HFF-Myc (cell line): Measurements from ENCODE around the gene OXT.

Source experiments
- DNase-seq: peaks from one replicate; pipeline ENCODE4 v3.0.0-alpha.2; 2011; ENCODE audit warnings: low read depth; ENCODE audit errors: extremely low read depth
- H3K4me3 ChIP-seq: replicated peaks from 2 replicates; pipeline ENCODE4 v1.5.1; 2011; ENCODE audit warnings: low read depth, mild to moderate bottlenecking, control low read depth, low read length
- TF ChIP-seq, protein P1 (sequence below): IDR thresholded peaks from 2 replicates; pipeline ENCODE4 v1.5.1; 2012; ENCODE audit warnings: mild to moderate bottlenecking, low read depth, low read length, control low read depth; ENCODE audit errors: missing control alignments

The OXT gene

DNA sequence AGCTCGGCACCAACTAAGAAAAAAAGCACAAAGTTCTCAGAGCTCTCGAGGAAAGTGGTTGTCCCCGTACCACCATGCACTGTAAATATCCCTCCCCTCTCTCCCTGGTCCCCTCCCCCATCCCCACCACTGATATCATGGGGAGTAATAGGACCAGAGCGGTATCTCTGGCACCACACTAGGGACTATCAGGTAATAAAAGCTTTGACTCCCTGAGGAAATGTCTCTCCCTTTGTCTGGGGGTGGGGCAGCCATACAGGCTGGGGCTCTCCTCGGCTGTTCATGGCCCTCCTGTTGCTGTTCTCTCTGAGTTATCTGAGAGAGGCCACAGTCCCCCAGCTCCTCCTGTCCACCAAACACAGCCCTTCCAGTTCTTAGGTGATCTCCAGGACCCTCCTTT is 33.0 kb upstream of the OXT start:
- H3K4me3 ChIP-seq: no peak overlapping the region
- TF ChIP-seq, protein P1, sequence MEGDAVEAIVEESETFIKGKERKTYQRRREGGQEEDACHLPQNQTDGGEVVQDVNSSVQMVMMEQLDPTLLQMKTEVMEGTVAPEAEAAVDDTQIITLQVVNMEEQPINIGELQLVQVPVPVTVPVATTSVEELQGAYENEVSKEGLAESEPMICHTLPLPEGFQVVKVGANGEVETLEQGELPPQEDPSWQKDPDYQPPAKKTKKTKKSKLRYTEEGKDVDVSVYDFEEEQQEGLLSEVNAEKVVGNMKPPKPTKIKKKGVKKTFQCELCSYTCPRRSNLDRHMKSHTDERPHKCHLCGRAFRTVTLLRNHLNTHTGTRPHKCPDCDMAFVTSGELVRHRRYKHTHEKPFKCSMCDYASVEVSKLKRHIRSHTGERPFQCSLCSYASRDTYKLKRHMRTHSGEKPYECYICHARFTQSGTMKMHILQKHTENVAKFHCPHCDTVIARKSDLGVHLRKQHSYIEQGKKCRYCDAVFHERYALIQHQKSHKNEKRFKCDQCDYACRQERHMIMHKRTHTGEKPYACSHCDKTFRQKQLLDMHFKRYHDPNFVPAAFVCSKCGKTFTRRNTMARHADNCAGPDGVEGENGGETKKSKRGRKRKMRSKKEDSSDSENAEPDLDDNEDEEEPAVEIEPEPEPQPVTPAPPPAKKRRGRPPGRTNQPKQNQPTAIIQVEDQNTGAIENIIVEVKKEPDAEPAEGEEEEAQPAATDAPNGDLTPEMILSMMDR: no peak
- DNase-seq: no peak

DNA sequence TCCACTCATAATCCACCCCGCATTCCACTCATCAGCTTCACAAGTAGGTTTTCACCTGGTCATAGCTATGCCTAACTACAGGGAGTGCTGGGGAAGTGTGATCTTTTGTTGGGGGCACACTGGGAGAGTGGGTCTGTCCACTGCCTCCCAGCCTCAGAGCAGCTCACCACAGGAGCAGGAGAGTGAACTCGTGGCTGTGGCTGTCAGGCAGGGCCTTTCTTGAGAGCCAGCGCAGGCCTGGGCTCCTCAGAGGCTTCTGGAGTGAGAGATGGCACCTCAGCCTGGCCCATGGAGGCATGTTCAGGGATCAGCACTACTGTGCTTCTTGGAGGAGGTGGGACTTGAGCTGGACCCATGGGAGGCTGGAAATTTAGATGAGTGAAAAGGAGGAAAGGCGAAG is 32.0 kb upstream of the OXT start:
- TF ChIP-seq, protein P1: no peak
- no peak for DNase-seq
- H3K4me3 ChIP-seq: no peak overlapping the region

DNA sequence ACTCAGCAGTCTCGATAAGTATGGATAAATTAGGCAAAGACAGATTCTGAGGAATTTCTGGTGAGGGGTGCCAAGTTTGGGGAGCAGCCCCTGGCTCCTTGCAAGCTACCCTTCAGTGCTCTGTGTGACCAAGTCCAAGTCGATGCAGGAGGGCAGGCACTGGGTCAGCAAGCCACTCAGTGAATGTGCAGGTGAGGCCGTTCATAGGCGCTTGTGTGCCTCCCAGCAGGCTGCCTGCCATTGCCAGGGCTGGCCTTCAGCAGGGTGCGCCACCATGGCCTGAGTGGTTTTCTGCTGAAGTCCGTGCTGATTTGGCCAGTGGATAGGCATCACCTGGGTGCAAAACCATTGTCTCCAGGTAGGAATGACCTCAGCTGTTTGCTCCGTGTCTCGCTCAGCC is 31.3 kb upstream of the OXT start:
- H3K4me3 ChIP-seq: no peak overlapping the region
- TF ChIP-seq, protein P1: no peak
- DNase-seq: no peak

DNA sequence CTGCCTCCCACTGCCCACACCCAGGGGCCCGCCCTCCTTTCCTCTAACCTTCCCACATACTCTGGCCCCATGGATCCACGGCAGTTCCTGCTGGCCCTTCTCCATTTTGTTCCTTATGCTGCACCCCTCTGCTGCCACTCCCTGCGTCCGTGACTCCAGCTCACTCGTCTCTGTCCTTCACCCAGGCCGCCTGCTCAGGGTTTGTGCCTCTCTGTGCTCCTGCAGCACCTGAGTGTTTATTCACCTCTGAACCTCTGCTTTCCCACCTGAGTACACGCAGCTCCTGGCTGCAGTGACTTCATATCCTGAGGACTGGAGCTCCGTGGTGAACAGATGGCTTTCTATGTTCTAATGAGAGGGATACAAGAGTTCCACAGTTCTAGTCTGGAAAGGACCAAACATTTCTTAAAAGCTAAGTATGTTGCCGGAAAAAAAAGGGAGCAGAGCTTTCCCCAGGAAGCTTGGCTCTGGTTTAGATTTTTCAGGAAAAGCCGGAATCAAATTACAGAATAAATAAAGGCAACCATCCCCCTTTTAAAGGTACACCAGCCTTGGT is 29.5 kb upstream of the OXT start:
- 0 out of 2 replicates have a peak overlapping the region, but pooled peaks have one; percentile 11 for H3K4me3 ChIP-seq
- no peak for DNase-seq
- TF ChIP-seq, protein P1: no peak

DNA sequence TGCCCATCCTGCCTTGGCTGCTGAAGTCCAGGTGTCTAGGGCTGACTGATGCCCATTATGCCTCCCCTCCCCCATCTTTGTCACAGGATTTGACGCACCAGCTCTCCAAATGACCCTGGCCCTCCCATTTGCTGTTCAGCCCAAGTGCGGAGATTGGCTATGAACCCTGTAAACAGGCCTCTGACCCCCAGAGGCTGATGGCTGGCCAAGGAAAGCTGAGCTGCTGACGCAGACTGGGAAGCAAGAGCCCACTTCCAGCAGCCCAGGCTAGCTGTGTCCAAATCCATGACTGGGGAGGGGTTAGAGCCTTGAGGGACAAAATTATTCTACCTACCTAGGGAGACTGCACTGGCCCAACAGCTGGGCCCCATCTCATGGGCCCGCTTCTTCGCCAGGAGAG is 28.8 kb upstream of the OXT start:
- H3K4me3 ChIP-seq: no peak overlapping the region
- no peak for DNase-seq
- TF ChIP-seq, protein P1: no peak

DNA sequence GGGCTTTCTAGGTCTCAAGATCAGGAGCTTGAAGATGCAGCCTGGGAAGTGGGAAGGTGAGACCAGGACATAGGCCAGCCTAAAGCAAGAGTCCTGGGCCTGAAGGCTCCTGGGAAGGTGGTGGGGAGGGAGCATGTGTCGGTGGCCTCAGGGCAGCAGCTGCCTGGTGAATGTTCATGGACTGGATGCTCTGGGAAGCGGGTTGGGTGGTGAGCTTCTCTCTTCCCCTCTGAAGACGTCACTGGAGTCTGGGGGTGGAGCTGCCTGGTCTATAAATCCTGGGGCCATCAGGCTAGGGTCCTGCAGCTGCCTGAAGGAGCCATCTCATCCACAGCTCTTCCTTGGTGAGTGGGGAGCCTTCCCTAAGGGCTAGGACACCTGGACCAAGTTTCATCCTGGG is 28.1 kb upstream of the OXT start, which contains the start of gene GNRH2:
TSS of gene GNRH2 (plus strand) at position 301 of the 400 bp plus-strand sequence. CDS start 793 bp downstream, outside the sequence.
- TF ChIP-seq, protein P1: no peak
- no peak within 1 kb of the TSS for H3K4me3 ChIP-seq
- no peak for DNase-seq
